ENCODE results near the gene CSDE1.

CSDE1 gene

GRCh38 chr1:114725230-114725629, 32.6 kb downstream of the CSDE1 start:
- TF ChIP-seq CTCF (IDR thresholded peaks at IDR 0.05; ENCODE audit: borderline replicate concordance, insufficient read depth, low read depth, low read length) = no peak
- no peak overlapping the region for H3K4me3 ChIP-seq (ENCODE audit: low read depth, low read length)

GRCh38 chr1:114723915-114724314, 33.9 kb downstream of the CSDE1 start:
- H3K4me3 ChIP-seq (ENCODE audit: low read depth, low read length) = no peak overlapping the region
- no peak for TF ChIP-seq CTCF (IDR thresholded peaks at IDR 0.05; ENCODE audit: borderline replicate concordance, insufficient read depth, low read depth, low read length)

- no peak for TF ChIP-seq CTCF (IDR thresholded peaks at IDR 0.05; ENCODE audit: borderline replicate concordance, insufficient read depth, low read depth, low read length)
- H3K4me3 ChIP-seq (ENCODE audit: low read depth, low read length) = no peak overlapping the region
Observed at GRCh38 chr1:114723457-114723856, 34.3 kb downstream of the CSDE1 start.

- H3K4me3 ChIP-seq (ENCODE audit: low read depth, low read length) = no peak overlapping the region
- no peak for TF ChIP-seq CTCF (IDR thresholded peaks at IDR 0.05; ENCODE audit: borderline replicate concordance, insufficient read depth, low read depth, low read length)
Observed at GRCh38 chr1:114720492-114720891, 37.3 kb downstream of the CSDE1 start.

- TF ChIP-seq CTCF (IDR thresholded peaks at IDR 0.05; ENCODE audit: borderline replicate concordance, insufficient read depth, low read depth, low read length) = no peak
- no peak overlapping the region for H3K4me3 ChIP-seq (ENCODE audit: low read depth, low read length)
Observed at GRCh38 chr1:114719424-114719787, 38.4 kb downstream of the CSDE1 start.

- TF ChIP-seq CTCF (IDR thresholded peaks at IDR 0.05; ENCODE audit: borderline replicate concordance, insufficient read depth, low read depth, low read length) = no peak
- no peak overlapping the region for H3K4me3 ChIP-seq (ENCODE audit: low read depth, low read length)
Observed at GRCh38 chr1:114718661-114719423, 38.9 kb downstream of the CSDE1 start.
